CD4-positive, alpha-beta T cell treated with Interleukin-12 subunit alpha and Interleukin-12 subunit beta, for 1 hour (primary cell): ENCODE measurements around the gene MND1.

Experiments
- DNase-seq: peaks from one replicate; pipeline ENCODE4 v3.0.0-alpha.2; 2020

MND1 gene

GRCh38 chr4:153344131-153345011 lies at the start of gene MND1:
Gene MND1 (plus strand): TSS chr4:153344688. CDS start chr4:153344738, 50 bp downstream.
- DNase-seq = peak; percentile 91

DNA sequence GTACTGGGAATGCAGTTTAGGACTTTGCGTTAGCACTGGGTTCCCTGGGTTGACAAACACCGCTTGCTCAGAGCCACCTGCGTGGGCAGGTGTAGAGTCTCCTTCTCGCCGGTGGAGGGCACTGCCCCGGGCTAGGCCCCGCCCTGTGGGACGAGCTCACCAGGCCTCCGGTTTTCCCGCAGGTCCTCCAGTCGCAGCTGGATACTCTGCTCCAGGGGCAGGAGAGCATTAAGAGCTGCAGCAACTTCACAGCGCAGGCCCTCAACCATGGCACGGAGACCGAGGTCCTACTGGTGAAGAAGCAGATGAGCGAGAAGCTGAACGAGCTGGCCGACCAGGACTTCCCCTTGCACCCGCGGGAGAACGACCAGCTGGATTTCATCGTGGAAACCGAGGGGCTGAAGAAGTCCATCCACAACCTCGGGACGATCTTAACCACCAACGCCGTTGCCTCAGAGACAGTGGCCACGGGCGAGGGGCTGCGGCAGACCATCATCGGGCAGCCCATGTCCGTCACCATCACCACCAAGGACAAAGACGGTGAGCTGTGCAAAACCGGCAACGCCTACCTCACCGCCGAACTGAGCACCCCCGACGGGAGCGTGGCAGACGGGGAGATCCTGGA lies 49.2 kb upstream of the MND1 start:
- no peak for DNase-seq

DNA sequence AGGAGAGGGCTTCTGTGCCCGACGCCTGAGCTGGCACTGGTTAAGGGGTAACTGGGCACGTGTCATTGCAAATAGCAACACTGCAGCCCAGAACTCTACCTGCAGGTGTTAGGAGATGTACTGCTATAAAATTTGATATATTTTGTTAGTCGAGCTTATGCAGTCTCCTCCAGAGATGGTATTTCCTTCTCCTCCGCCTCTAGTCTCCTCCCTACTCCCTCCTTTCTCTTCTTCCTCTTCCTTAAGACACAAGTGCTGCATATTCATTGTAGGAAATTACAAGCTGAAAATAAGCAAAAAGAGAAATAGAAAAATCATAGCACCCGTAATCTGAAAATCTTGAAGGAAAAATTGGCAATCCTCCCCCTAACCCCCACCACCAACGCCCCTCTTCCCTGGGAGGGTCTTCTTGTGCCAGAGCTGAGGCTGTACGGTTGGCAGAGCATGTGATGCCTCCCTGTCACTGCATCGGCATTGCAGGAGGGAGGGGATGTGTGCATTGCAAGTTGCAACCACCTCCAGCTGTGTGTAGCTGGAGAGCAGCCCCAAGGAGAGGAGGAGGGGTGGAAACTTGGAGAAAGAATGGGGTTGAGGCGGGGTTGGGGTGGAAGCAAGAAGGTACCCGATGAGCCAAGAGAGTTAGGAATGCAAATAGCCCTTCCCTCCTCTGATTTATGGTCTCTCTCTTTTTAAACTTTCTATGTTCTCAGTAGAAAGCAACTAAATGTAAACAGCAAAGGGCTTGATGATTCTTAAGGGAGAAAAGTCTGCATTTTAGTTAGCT lies 48.3 kb upstream of the MND1 start:
- DNase-seq = no peak

- DNase-seq = no peak
Observed at GRCh38 chr4:153297116-153297515, 47.4 kb upstream of the MND1 start.

- no peak for DNase-seq
Observed at GRCh38 chr4:153310793-153311192, 33.7 kb upstream of the MND1 start.

DNA sequence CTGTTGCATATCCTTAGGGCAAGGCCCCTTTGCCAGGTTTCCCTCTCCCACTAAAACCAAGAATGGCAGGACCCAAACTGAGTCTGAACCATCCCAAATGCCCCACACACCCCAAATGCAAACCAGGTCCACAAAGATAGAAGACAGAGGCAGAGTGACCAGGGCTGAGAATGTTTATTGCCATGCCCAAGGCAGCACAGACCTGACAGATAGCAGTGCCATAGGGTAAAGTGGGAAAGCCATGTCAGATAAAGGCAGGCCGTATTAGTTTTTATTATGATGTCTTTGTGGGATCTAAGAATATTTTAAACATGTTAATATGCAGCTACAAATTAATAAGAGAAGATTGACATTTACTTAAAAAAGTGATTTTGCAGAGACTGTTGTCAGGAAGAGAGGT lies 29.6 kb upstream of the MND1 start:
- no peak for DNase-seq

DNA sequence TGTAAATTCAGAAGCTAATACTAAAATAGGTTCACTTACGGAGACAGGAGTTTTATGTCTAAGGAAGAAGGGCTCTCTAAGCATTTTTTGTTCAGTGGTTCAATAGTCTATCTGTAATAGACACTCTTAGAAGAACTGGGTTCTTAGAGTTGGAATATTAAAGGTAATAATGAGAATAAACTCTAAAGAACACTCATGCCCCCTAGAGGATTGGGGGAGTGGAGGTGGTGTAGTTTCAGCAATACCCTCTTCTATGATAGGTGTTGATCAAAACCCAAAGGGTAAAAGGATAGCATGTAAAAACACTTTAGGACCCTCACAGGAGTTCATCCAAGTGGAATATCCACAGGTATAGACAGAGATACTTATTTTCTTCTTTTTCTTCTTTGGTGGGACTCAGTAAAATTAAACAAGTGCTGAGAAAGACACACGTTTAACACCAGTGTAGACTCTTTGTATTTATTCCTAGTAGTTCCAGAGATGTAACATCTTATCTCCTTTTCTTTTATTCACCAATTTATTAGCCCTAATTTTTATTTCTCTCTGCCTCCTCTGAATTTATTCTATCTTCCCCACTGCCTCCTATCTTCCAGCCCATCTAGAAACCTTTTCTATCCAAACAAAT lies 25.7 kb upstream of the MND1 start:
- peak; percentile 54 for DNase-seq

DNA sequence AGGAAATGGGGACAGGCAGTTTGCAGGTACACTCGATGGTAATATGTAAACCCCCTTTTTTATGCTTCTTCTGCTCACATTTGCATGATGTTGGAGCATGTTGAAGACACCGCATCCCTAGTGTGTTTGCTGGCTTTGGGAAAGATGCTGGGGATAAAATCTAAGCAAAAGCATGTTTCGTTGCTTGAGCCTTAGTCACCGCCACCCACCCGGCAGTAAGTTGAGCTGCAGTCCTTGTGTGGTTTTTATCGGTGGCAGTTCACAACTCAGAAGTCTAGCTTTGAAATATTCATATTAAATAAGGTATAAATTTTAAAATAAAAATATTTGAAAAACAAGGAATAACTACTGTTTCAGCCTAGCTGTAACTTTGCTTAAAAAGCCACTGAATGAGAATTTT lies 21.7 kb upstream of the MND1 start:
- no peak for DNase-seq

GRCh38 chr4:153324046-153324445 lies 20.4 kb upstream of the MND1 start:
- DNase-seq = no peak

DNA sequence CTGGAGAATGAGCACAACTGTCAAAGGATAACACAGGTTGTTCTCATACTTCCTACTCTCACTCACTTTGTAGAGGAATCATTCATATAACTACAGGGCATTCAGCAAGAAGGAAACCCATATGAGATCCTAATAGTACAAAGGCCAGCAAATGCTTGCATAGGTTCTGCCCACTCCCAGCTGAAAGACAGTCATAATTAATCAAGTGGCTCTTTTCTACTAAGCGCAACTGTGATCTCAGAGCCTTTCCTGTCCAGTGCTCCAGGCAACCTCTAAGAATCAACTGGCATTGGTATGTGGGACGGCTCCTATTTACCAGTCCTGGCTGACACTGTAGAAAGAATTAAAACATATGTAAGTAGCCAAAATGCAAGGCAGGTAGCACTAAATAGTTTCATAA lies 18.9 kb upstream of the MND1 start:
- no peak for DNase-seq

DNA sequence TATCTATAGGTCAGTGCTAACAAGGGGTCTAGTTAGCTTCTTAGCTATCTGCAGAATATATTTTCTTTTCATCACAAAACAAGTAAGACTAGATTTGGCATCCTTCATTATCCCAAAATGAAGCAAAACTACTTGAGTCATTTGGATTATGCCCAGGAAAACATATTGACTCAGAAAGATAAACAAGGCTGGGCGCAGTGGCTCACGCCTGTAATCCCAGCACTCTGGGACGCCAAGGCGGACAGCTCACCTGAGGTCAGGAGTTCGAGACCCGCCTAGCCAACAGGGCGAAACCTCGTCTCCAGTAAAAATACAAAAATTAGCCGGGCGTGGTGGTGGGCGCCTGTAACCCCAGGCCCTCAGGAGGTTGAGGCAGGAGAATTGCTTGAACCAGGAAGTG lies 18.0 kb upstream of the MND1 start:
- DNase-seq = no peak

DNA sequence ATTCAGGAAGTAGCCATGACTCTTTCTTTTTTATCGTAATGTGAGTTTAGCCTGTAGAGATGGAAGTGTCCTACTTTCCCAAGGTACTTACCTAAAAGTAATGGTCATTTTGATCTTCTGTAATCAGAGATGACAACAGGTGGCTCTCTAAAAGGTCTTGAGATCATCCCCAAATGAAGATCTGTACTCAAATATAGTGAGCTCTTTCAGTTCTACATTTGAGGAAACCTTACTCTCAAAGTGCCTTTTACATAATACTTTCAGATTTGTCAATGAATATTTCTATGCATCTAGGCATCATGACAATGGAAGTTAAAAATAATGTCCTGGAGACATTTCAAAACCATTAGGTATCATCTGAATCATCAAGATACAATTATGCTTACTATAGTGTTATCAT lies 17.2 kb upstream of the MND1 start:
- no peak for DNase-seq

- no peak for DNase-seq
Observed at GRCh38 chr4:153332936-153333335, 11.6 kb upstream of the MND1 start.

GRCh38 chr4:153333874-153334273 lies 10.6 kb upstream of the MND1 start:
- no peak for DNase-seq

DNA sequence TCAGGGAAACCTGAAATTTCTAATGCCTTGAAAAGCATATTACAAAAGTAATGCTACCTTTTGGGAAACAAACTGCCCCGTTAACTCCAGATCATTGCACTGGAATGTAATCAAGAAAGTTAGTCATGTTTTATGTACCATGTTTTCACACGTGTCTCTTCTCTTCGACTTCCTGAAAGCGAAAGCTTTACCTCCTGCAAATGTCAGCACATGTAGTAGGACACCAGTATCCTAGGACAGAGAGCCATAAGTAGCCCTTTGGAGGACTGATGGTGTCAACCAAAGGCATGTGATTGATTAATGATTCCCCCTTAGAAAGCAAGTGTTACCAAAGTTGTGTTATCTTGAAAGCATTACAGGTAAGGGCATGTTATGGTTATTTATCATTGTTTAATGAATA lies 8.8 kb upstream of the MND1 start:
- no peak for DNase-seq

- DNase-seq = no peak
Observed at GRCh38 chr4:153337686-153338085, 6.8 kb upstream of the MND1 start.

GRCh38 chr4:153341575-153342090 lies 2.9 kb upstream of the MND1 start:
- DNase-seq = no peak

- DNase-seq = no peak
Observed at GRCh38 chr4:153342751-153343552, 1.5 kb upstream of the MND1 start.

- DNase-seq = peak; percentile 56
Observed at GRCh38 chr4:153345012-153345981, 809 bp downstream of the MND1 start.

- DNase-seq = no peak
Observed at GRCh38 chr4:153346031-153346430, 1.5 kb downstream of the MND1 start.

DNA sequence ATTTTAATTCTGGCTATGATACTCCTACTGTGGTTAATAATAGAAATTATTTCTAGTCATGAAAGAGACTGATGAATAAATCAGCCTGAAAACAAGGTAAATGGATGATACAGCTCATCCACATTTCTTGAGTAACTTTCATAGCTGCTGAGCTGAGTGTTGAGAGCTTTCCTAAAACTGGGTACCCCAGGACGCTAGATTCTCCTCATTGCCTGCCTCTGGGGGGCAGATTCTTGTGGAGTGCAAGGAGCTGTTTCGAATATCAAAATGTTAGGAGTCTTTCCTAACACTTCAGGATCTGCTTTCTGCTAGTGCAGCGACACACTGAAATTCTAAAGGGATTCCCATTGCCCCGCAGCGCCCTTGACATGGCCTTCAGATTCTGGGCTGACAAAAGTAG lies 2.1 kb downstream of the MND1 start:
- no peak for DNase-seq
